ENCODE results near the gene PKNOX2.

PKNOX2 gene

GRCh38 chr11:125381499-125382044 is 217.0 kb downstream of the PKNOX2 start:
- H3K9me3 Mint-ChIP-seq: no peaks in the 10 kb centered on the region
- ATAC-seq (replicated peaks) (no peak), DNase-seq (no peak)
- no peaks in the 10 kb centered on the region for H3K36me3 Mint-ChIP-seq
- H3K4me1 Mint-ChIP-seq: peaks cover 0 to under 1% of the 10 kb centered on the region in 2 donors
- H3K4me3 Mint-ChIP-seq: no peak overlapping the region
- no peak overlapping the region for H3K27ac Mint-ChIP-seq
- peaks cover 30 to 34% of the 10 kb centered on the region in 2 donors for H3K27me3 Mint-ChIP-seq

DNA sequence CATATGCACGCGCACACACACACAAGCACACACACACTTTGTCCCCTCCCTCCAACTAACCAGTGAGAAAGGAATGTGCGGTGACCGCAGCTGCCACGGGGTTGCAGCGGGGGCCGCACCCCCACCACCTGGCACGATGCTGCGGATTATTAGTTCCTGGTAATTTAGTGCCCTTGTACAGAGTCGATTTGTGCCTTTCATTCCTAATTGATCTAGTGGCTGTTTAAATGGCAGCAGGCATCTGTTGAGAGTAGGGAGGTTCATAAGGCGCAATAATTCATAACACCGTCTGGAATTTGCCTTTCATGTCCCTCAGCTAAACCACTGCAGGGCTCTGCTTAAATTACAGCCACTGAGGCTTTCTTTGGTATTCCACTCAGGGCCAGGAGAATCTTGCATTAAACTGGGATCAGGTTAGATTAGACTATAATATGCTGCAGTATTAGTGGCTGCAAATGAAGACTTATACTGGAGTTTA is 217.8 kb downstream of the PKNOX2 start:
- no peaks in the 10 kb centered on the region for H3K4me1 Mint-ChIP-seq
- no peak overlapping the region for H3K27ac Mint-ChIP-seq

GRCh38 chr11:125382822-125383221 is 218.3 kb downstream of the PKNOX2 start:
- DNase-seq (no peak), ATAC-seq (replicated peaks) (no peak)
- H3K27ac Mint-ChIP-seq: no peak overlapping the region
- H3K27me3 Mint-ChIP-seq: peaks cover 26 to 27% of the 10 kb centered on the region in 2 donors
- H3K4me1 Mint-ChIP-seq: no peaks in the 10 kb centered on the region
- no peaks in the 10 kb centered on the region for H3K36me3 Mint-ChIP-seq
- no peak overlapping the region for H3K4me3 Mint-ChIP-seq
- H3K9me3 Mint-ChIP-seq: no peaks in the 10 kb centered on the region

More for the DNA sequence above, 217.8 kb downstream of the PKNOX2 start:
- Mint-ChIP-seq H3K27me3 (peaks cover 26 to 28% of the 10 kb centered on the region in 2 donors), H3K36me3 (no peaks in the 10 kb centered on the region), H3K9me3 (no peaks in the 10 kb centered on the region), H3K4me3 (no peak overlapping the region)
- DNase-seq: no peak
- ATAC-seq (replicated peaks): no peak

- Mint-ChIP-seq H3K27ac (no peak overlapping the region), H3K27me3 (peaks cover 27 to 38% of the 10 kb centered on the region in 2 donors), H3K9me3 (no peaks in the 10 kb centered on the region), H3K4me3 (no peak overlapping the region), H3K36me3 (no peaks in the 10 kb centered on the region), H3K4me1 (no peaks in the 10 kb centered on the region)
- DNase-seq (no peak), ATAC-seq (replicated peaks) (no peak)
These were observed 220.3 kb downstream of the PKNOX2 start for GRCh38 chr11:125384825-125385224.

- DNase-seq (no peak), ATAC-seq (replicated peaks) (no peak)
- Mint-ChIP-seq H3K27me3 (peaks cover 21 to 38% of the 10 kb centered on the region in 2 donors), H3K36me3 (no peaks in the 10 kb centered on the region), H3K4me3 (no peak overlapping the region), H3K4me1 (no peaks in the 10 kb centered on the region), H3K27ac (no peak overlapping the region), H3K9me3 (peaks cover 0 to 4% of the 10 kb centered on the region in 2 donors)
These were observed 223.3 kb downstream of the PKNOX2 start for GRCh38 chr11:125387901-125388300.

DNA sequence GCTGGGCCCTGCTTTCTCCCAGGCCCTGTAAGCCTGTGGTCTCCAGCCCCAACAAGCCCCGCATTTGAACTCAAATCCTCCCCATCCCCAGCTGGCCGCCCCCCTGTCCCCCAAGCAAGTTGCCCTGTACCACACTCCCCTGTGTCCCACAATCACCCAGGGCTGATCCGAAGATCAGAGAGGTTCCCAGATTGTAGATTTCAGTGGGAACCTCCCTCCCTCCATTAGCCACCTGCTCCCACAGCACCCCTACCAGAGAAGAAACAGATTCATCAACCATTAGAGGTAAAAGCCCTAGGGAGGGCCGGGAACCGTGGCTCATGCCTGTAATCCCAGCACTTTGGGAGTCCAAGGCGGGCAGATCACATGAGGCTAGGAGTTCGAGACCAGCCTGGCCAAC is 224.1 kb downstream of the PKNOX2 start:
- H3K36me3 Mint-ChIP-seq: no peaks in the 10 kb centered on the region
- H3K4me1 Mint-ChIP-seq: no peaks in the 10 kb centered on the region
- no peak overlapping the region for H3K4me3 Mint-ChIP-seq
- no peak overlapping the region for H3K27ac Mint-ChIP-seq
- ATAC-seq (replicated peaks) (no peak), DNase-seq (no peak)
- peaks cover 0 to 4% of the 10 kb centered on the region in 2 donors for H3K9me3 Mint-ChIP-seq
- H3K27me3 Mint-ChIP-seq: peaks cover 21 to 45% of the 10 kb centered on the region in 2 donors

GRCh38 chr11:125389339-125390166 is 225.0 kb downstream of the PKNOX2 start:
- no peaks in the 10 kb centered on the region for H3K36me3 Mint-ChIP-seq
- DNase-seq: no peak
- no peak overlapping the region for H3K4me3 Mint-ChIP-seq
- H3K27ac Mint-ChIP-seq: no peak overlapping the region
- peaks cover 17 to 49% of the 10 kb centered on the region in 2 donors for H3K27me3 Mint-ChIP-seq
- no peaks in the 10 kb centered on the region for H3K4me1 Mint-ChIP-seq
- peaks cover 0 to 4% of the 10 kb centered on the region in 2 donors for H3K9me3 Mint-ChIP-seq
- no peak for ATAC-seq (replicated peaks)

- no peak for DNase-seq
These were observed 226.4 kb downstream of the PKNOX2 start for GRCh38 chr11:125390946-125391345.

DNA sequence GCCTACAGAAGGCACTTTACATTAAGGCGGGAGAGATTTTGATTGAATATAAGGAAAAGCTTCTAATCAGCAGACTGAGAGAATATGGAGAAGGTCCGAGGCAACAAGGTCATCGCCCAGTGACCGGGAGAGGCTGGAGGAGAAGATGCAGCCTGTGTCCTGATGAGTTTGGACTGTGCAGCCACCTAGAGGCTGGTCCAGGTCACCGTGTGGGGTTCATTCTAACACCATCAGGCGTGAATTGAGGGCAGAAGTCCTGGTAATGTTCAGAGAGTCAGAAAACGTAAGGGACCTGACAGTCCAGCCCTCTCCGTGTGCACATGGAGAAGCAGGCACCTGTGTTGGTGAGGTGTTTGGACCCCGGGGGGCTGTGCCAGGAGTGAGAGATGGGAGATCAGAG is 228.8 kb downstream of the PKNOX2 start:
- peaks cover 23 to 66% of the 10 kb centered on the region in 2 donors for H3K27me3 Mint-ChIP-seq
- DNase-seq: no peak
- ATAC-seq (replicated peaks): no peak
- H3K4me1 Mint-ChIP-seq: peaks cover 0 to under 1% of the 10 kb centered on the region in 2 donors
- H3K4me3 Mint-ChIP-seq: no peak overlapping the region
- H3K9me3 Mint-ChIP-seq: peaks cover 0 to 4% of the 10 kb centered on the region in 2 donors
- no peaks in the 10 kb centered on the region for H3K36me3 Mint-ChIP-seq
- H3K27ac Mint-ChIP-seq: no peak overlapping the region

More at GRCh38 chr11:125390946-125391345, 226.4 kb downstream of the PKNOX2 start:
- Mint-ChIP-seq H3K9me3 (peaks cover 0 to 4% of the 10 kb centered on the region in 2 donors), H3K27ac (no peak overlapping the region), H3K4me1 (no peaks in the 10 kb centered on the region), H3K27me3 (peaks cover 17 to 55% of the 10 kb centered on the region in 2 donors), H3K36me3 (no peaks in the 10 kb centered on the region), H3K4me3 (no peak overlapping the region)
- no peak for ATAC-seq (replicated peaks)

GRCh38 chr11:125394296-125394695 is 229.7 kb downstream of the PKNOX2 start:
- H3K27ac Mint-ChIP-seq: no peak overlapping the region
- H3K27me3 Mint-ChIP-seq: peaks cover 32 to 61% of the 10 kb centered on the region in 2 donors
- no peak for ATAC-seq (replicated peaks)
- DNase-seq: no peak
- peaks cover 3 to 7% of the 10 kb centered on the region in 2 donors for H3K4me1 Mint-ChIP-seq
- H3K36me3 Mint-ChIP-seq: no peaks in the 10 kb centered on the region
- H3K4me3 Mint-ChIP-seq: no peak overlapping the region
- H3K9me3 Mint-ChIP-seq: peaks cover 0 to 4% of the 10 kb centered on the region in 2 donors

- no peak for ATAC-seq (replicated peaks)
- peaks cover 0 to 3% of the 10 kb centered on the region in 2 donors for H3K9me3 Mint-ChIP-seq
- H3K27me3 Mint-ChIP-seq: peaks cover 42 to 71% of the 10 kb centered on the region in 2 donors
- H3K36me3 Mint-ChIP-seq: no peaks in the 10 kb centered on the region
- peaks cover 4 to 7% of the 10 kb centered on the region in 2 donors for H3K4me1 Mint-ChIP-seq
- no peak for DNase-seq
- H3K4me3 Mint-ChIP-seq: no peak overlapping the region
- no peak overlapping the region for H3K27ac Mint-ChIP-seq
These were observed 232.9 kb downstream of the PKNOX2 start for GRCh38 chr11:125397421-125397820.

- DNase-seq: no peak
- no peak overlapping the region for H3K4me3 Mint-ChIP-seq
- H3K9me3 Mint-ChIP-seq: no peaks in the 10 kb centered on the region
- H3K4me1 Mint-ChIP-seq: peaks cover 4 to 7% of the 10 kb centered on the region in 2 donors
- H3K36me3 Mint-ChIP-seq: no peaks in the 10 kb centered on the region
- H3K27ac Mint-ChIP-seq: no peak overlapping the region
- H3K27me3 Mint-ChIP-seq: peaks cover 49 to 72% of the 10 kb centered on the region in 2 donors
- peak in 1 of 2 donors; percentile 57 for ATAC-seq (replicated peaks)
These were observed 233.9 kb downstream of the PKNOX2 start for GRCh38 chr11:125398475-125398874.

GRCh38 chr11:125398994-125399640 is 234.6 kb downstream of the PKNOX2 start:
- H3K27me3 Mint-ChIP-seq: peaks cover 51 to 74% of the 10 kb centered on the region in 2 donors
- H3K27ac Mint-ChIP-seq: peak overlapping the region; percentile 75
- H3K4me1 Mint-ChIP-seq: peaks cover 4 to 7% of the 10 kb centered on the region in 2 donors
- DNase-seq (no peak), ATAC-seq (replicated peaks) (peak; percentile 45 to 74)
- no peak overlapping the region for H3K4me3 Mint-ChIP-seq
- no peaks in the 10 kb centered on the region for H3K36me3 Mint-ChIP-seq
- H3K9me3 Mint-ChIP-seq: no peaks in the 10 kb centered on the region

GRCh38 chr11:125399945-125400344 is 235.4 kb downstream of the PKNOX2 start:
- H3K27me3 Mint-ChIP-seq: peaks cover 59 to 75% of the 10 kb centered on the region in 2 donors
- H3K4me1 Mint-ChIP-seq: peaks cover 6 to 11% of the 10 kb centered on the region in 2 donors
- no peak overlapping the region for H3K27ac Mint-ChIP-seq
- no peak overlapping the region for H3K4me3 Mint-ChIP-seq
- no peak for DNase-seq
- H3K9me3 Mint-ChIP-seq: no peaks in the 10 kb centered on the region
- H3K36me3 Mint-ChIP-seq: no peaks in the 10 kb centered on the region
- ATAC-seq (replicated peaks): no peak
